DMS 273 (cell line): Measurements from ENCODE around the gene LENG8.
"Not testable (repeated sequence)": the region's sequence is repeated elsewhere in the genome, so short reads cannot be mapped to it uniquely, and the experiment has no call there.

ENCODE experiments used
- DNase-seq: peaks from one replicate; lab custom pipeline; 2025; ENCODE audit not compliant: unreplicated experiment; lab: John Stamatoyannopoulos, UW

LENG8 gene

DNA sequence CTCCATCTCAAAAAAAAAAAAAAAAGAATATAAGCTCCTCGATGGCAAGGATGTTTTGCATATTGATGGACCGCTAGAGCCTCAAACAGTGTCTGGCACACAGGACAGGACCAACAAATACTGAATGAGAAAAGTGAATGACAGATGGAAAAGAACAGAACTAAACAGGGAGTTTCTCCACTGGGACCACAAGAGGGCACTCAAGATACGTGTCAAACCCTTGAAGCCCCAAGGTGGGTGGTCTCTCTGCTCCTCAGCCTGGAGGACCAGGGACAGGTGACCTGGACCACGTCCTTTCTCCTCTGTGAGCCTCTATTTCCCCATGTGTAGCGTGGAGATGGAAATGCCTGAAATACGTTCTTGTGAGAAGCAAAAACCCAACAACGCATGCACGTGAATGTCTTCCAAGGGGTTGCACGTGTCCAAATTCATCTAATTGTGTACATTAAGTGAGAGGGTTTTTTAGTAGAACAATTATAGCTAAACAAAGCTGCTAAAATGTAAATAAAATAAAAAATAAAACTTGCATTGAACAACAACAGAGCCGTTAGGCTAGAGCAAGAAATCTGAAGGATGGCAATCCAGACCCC lies 29.8 kb downstream of the LENG8 start:
- peak; percentile 74 for DNase-seq

DNA sequence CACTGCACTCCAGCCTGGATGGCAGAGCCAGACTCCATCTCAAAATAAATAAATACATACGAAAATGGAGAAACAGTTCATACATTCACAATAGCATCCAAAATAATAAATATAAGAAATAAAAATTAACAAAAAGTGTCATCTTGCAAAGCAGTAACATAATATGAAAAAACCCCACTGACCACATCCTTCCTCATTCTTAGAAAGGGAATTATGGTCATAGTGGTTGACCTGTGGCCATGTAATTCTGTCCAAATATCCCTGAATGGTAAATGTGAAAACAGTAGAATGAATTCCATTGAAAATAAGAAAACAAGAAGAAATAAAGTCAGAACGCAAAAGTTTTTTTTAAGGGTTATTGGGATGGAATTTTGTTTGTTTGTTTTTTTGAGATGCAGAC lies 31.1 kb downstream of the LENG8 start:
- DNase-seq, result no peak

DNA sequence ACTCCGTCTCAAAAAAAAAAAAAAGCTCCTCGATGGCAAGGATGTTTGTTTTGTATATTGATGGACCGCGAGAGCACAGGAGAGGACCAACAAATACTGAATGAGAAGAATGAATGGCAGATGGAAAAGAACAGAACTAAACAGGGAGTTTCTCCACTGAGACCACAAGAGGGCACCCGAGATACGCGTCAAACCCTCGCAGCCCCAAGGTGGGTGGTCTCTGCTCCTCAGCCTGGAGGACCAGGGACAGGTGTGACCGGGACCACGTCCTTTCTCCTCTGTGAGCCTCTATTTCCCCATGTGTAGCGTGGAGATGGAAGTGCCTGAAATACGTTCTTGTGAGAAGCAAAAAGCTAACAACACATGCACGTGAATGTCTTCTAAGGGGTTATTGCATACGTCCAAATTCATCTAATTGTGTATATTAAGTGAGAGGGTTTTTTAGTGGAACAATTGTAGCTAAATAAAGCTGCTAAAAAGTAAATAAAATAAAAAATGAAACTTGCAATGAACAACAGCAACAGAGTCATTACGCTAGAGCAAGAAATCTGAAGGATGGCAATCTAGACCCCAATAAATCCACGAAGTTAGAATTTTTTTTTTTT lies 32.4 kb downstream of the LENG8 start:
- peak; percentile 71 for DNase-seq

DNA sequence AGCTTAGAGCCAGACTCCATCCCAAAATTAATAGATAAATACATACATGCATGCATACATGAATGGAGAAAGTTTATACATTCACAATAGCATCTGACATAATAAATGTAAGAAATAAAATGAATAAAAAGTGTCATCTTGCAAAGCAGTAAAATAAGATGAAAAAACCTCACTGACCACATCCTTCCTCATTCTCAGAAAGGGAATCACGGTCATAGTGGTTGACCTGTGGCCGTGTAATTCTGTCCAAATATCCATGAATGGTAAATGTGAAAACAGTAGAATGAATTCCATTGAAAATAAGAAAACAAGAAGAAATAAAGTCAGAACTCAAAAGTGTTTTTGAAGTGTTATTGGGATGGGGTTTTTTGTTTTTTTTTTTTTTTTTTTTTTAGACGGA lies 33.9 kb downstream of the LENG8 start:
- no peak for DNase-seq

DNA sequence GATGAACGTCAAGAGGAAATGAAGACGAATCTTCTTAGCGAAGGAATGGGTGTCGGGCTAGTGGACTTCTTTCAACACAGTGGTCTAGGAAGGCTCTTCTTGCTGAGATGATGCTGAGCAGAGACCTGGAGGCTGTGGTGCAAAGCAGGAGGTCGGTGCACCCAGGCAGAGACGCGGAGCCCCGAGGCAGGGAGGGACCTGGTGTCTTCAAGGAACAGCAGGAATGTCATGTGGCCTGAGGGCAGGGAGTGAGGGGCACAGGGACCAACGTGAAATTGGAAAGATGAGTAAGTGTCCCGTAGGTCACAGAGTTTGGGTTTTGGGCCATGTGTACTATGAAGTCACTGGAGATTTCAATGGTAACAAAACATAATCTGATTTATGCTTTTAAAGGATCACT lies 35.5 kb downstream of the LENG8 start:
- no peak for DNase-seq

DNA sequence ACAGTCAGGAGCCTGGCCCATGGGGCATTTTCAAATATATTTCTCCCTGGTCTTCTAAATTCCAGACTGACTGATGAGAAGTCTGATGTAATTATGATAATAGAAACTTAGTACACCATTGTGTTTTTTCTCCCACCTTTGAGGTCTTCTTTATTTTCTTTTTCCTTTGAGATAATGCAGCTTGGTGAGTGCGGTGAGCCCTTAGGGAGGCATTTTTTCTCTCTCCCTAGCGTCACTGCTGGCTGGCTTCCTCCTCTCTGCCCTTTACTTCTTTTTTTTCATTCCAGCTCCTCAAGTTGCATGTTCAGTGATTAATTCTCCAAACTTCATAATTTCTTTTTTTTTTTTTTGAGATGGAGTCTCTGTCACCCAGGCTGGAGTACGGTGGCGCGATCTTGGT lies 36.9 kb downstream of the LENG8 start:
- no peak for DNase-seq

DNA sequence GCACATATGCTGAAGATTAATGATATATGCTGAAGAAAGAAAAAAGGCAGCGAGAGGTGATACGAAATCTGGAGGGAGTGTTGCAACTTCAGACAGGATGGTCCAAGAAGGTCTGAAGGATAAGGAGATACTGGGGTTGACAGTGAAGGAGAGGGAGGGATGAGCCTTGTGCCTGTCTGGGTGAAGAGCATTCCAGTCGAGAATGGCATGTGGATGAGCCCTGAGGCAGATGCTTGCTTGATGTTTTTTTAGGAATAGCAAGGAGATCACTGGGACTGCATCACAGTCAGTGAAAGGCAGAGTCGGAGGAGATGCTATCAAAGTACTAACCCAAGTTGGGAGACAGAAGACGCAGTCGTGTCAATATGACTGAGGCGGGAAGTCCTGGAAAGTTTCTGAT lies 40.3 kb downstream of the LENG8 start:
- DNase-seq, result no peak

DNA sequence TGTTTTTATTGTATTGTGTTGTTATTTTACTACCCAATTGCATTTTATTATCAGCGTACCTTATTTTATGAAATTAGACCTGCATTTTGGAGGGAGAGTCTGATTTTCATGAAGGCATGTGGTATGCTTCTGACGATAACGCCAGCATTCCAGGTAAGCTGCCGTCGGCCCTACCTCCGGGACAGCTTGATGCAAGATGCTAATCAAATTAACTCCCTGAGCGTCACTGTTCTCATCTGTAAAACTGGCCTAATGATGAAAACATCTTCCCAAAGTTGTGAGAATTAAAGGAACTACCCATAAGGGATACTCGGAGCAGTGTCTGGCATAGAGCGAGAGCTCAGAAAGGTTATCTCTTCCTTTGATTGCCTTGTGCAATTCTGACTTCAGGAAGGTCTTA lies 40.8 kb downstream of the LENG8 start:
- no peak for DNase-seq

DNA sequence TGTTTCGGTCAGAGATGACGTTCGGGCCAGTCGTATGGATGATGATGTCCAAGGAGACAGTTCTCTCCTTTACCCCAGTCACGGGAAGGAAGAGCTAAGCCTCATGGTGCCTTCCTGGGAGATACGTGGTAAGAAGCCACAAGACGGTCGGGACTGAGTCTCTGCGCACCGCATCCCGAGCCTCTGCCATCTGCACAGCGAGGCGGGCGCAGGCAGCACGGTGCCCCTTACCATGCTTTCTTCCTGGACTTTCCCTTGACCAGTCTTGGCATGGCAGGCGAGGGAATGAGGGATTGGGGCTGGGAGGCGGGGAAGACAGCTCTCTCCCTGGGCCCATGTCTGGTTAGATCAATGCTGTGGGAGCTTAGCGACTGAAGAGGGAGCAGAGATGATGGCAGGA lies 43.6 kb downstream of the LENG8 start:
- DNase-seq, result no peak

DNA sequence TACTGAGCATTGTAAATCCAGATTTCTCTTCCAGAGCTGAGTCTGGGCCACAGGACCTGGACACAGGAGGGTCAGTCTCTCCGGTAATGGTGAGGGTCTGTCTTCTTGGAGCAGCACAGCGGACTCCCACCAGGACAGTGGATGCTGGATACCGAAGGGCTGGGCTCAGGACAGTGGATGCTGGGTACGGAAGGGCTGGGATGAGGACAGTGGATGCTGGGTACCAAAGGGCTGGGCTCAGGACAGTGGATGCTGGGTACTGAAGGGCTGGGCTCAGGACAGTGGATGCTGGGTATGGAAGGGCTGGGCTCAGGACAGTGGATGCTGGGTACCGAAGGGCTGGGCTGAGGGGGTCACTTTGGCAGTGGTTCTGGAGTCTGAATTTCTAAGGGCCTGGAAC lies 44.1 kb downstream of the LENG8 start:
- DNase-seq, result not testable (repeated sequence)

DNA sequence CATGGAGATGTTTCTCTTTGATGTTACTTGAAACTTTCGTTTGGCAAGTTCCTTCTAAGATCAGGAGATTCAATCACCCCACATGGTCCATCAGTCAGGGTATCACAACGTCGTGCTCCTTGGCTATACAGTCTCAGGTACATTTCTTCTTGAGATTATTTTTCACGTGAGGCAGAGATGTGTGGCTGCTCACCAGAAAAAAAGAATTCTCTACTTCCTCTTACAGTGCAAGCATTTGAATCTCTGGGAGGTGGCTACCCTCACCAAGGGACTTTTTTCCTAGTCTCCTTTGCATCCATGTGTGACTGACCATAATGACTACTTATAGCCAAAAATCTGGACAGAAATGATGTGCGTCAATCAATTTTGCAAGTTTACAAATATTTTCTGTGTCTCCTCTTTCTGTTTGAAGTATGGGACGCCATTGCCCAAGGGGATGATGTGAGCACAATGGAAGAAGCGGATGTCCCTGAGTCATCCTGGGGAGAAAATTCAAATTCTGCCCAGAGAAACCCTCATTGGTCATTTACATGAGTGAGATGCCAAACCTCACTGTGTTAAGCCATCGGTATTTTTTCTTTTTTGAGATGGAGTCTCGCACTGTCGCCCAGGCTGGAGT lies 45.1 kb downstream of the LENG8 start:
- no peak for DNase-seq

DNA sequence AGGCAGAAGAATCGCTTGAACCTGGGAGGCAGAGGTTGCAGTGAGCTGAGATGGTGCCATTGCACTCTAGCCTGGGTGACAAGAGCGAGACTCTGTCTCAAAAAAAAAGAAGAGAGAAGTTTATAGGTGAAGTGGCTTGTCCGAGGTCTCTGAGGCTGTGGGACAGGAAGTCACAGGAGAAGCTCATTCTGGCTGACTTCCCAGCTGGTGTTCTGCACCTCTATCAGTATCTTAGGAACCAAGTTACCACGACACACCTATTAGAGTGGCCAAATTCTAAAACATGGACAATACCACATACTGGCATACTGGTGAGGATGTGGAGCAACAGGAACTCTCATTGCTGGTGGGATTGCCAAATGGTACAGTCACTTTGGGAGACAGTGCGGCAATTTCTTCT lies 46.3 kb downstream of the LENG8 start:
- not testable (repeated sequence) for DNase-seq

DNA sequence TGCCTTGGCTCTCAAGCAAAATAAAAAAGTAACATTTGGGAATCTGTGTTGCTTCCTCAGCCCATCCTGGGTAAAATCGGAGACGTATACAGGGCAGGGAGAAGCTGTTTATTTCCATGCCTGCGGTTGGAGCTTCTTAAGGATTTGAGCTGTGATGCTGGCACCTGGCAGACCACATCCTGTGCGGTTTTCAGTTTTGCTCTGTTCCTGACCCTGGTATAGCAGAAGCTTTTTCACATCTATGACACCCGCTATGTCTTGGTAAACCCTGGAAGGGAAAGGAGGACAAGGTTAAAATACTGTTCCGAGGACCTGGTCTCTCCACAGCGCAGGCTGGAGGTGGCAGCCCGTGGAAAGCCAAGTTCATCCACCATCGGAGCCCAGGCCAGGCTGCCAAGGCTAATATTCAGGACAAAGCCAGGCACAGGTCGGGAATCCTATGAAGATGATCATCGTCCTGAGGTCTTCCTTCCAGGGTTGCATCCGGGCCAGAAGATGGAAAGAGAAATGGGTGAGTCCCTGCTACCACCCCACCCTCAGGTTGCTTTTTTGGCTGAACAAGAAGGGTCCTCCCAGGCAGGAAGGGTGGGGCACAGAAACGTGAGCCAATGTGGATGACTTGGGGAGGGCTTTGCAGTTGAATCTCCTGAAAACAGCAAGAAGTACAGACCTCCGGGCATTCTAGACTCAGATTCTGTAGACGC lies 48.9 kb downstream of the LENG8 start:
- DNase-seq, result not testable (repeated sequence)

DNA sequence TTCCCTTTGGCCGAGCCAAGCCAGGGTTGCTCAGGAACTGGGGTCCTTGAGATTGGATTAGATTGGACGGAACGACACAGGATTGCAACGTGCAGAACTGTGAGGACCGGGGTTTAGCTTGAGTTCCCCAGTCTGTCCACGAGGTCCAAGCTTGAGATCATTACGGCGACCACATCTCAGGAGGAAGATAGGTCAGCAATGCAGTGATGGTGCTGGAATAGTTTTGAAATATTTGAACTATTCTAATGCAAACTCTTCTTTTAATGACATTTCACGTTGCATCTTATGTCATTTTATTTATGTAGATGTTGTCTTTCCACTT lies 49.4 kb downstream of the LENG8 start:
- DNase-seq, result not testable (repeated sequence)

DNA sequence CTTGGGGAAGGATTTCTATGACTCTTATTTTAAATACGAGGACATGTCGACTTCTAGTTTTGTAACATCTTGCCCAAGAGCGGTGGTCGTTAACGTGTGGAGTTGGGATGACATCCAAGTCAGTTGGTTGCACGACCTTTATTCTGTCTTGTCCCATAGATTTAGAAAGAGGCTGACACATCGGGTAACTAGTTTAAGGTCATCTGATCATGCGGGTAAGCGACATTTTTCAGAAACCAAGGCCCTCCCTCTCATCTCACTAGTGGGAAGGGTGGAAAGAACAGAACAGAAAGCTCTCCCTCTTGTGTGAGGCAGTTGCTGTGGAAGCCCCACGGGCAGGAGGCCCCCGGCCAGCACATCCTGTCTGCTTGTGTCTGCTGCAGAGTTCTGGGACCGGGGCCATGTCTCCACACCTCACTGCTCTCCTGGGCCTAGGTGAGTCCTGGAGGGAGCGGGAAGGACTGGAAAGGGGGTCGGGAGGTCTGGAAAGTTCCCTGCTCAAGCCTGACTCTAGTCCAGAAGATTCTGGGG lies 53.6 kb downstream of the LENG8 start, which contains the start of gene LAIR2:
LAIR2 (plus strand) TSS at position 314 of the 531 bp plus-strand sequence; CDS start at position 402, 88 bp downstream.
- no peak for DNase-seq

DNA sequence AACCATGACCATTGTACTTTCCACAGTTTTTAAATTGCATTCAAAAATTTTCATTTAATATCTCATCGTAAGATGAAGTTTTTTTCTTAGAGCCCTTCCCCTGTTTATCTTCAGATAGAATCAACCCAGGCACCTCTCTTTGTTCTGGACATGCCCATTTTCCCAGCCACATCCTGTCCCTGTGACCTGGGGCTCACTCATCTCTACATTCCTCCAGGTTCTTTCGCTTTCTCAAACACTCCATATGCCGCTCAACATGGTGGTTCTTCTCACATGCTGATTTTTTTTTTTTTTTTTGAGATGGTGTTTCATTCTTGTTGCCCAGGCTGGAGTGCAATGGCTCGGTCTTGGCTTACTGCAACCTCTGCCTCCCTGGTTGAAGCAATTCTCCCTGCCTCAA lies 56.5 kb downstream of the LENG8 start:
- DNase-seq, result not testable (repeated sequence)

DNA sequence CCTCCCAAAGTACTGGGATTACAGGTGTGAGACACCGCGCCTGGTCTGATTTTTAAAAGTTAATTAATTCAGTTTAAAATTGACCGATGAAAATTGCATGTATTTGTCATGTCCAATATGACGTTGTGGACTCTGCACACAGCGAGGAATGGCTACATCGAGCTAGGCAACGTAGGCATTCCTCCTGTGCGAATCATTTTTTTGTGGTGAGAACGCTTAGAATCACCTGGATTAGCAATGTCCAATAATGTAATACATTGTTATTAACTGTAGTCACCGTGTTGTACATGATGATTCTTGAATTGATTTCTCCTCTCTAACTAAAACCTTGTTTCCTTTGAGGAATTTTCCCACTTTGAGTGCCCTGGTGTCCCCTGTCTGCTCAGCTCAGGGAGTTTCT lies 57.1 kb downstream of the LENG8 start:
- DNase-seq, result no peak

DNA sequence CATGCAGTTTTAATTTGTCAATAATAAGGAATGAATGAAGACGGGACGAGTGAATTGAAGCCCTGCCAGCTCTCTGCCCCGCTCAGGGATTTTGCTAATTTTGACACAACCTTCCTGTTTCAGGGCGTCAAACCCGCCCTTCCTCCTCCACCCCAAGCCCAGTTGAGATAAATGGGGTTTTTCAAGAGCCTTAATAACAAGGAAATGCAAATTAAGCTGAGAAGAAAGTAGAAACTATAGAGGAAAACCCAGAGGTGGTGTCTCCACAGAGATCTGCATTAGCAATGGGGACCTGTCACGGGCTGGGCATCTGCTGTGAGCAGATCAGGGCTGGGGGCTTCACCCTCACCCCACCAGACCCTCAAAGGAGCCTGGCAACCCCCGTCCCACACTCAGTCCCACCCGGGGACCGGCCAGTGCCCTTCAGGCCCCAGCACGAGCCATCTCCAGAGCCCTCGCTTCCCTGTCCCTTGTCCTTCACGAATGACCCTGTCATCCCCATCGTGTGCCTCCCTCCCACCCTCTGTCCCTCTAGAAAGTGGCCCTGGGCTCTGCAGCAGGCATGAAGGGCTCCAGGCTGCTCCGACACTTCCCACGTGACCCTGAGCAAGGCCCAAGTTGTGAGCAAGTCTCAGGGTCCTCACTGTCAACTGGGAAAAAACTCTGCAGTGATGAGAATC lies 58.2 kb downstream of the LENG8 start:
- DNase-seq, result not testable (repeated sequence)

DNA sequence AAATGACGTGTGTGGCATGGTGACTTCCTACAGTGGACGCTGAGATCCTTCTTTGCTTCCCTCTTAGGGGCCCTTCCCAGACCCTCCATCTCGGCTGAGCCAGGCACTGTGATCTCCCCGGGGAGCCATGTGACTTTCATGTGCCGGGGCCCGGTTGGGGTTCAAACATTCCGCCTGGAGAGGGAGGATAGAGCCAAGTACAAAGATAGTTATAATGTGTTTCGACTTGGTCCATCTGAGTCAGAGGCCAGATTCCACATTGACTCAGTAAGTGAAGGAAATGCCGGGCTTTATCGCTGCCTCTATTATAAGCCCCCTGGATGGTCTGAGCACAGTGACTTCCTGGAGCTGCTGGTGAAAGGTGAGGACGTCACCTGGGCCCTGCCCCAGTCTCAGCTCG lies 58.8 kb downstream of the LENG8 start:
- DNase-seq, result no peak

DNA sequence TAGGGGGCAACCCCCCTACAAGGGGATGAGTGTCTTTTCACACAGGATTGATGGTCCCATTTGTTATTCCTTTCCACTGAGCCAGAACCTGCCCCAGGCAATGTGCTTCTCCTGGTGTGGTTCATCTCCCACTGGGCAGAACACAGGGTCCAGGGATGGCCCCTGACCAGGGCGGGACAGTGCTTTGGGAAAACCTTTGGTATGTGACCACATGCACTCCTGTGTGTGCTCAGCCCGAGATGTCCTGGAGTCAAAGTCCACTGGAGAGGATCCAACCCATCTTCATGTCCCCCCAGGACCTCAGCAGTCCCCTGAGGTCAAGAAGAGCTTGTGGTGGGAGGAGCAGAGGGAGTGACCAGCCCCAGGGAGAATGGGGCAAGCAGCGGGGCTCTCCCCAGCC lies 59.5 kb downstream of the LENG8 start:
- not testable (repeated sequence) for DNase-seq

DNA sequence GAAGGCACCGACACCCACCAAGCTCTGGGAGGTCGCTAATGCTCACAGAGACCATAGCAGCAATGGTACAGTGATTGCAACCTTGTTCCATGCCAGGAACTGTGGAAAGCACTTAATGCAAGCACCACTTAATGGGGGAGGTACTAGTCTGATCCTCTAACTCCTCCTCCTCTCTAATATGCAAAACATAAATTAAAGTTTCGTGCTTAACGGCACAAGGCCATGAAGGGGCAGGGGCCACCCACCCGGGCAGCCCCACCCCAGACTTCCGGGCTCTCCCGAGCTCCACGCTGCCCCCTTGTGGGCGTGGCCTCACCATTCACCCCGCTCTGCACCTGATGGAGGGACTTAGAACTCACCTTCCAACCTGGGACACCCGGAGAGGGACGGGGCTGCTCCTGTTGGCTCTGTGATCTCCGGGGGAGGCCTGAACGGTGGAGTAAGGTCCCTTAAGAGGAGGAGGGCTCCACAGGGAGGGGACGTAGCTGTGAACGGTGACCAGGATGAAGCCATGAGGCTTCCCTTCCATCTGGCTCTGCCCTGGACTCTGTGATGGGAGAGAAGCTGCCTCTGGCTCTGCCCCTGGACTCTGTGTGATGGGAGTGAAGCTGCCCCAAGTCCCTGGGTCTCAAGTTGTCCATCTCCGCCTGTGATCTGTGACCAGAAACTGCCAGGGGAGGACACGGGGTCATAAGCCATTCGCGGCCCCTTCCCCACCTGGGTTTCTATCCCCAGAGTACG lies 60.4 kb downstream of the LENG8 start:
- not testable (repeated sequence) for DNase-seq
